WERI-Rb-1 (cell line): Measurements from ENCODE around the gene ACTMAP.
A peak's percentile ranks its signal among the peaks of the same experiment; 100 is the strongest.

Source experiments
- DNase-seq: peaks from one replicate; pipeline ENCODE4 v3.0.0-alpha.2; 2020
- H3K27ac ChIP-seq: fragments of 250-450 bp; sonication (Bioruptor Pico); 2 replicates; pipeline ENCODE4 v1.5.1; 2020; ENCODE audit warnings: mild to moderate bottlenecking, moderate library complexity
- H3K27me3 ChIP-seq: fragments of 250-450 bp; sonication (Bioruptor Pico); 2 replicates; pipeline ENCODE4 v1.5.1; 2021; ENCODE audit warnings: mild to moderate bottlenecking, low read depth, moderate library complexity; ENCODE audit not compliant: insufficient read depth, severe bottlenecking
- H3K36me3 ChIP-seq: fragments of 250-450 bp; sonication (Bioruptor Pico); 2 replicates; pipeline ENCODE4 v1.5.1; 2020; ENCODE audit warnings: mild to moderate bottlenecking, moderate library complexity
- H3K4me3 ChIP-seq: 2 replicates; pipeline ENCODE4 v1.5.1; 2011; ENCODE audit warnings: low read depth, mild to moderate bottlenecking, control low read depth, low read length
- H3K9me3 ChIP-seq: fragments of 250-450 bp; sonication (Bioruptor Pico); 2 replicates; pipeline ENCODE4 v1.5.1; 2021; ENCODE audit warnings: mild to moderate bottlenecking, moderate library complexity; ENCODE audit not compliant: severe bottlenecking
- CTCF ChIP-seq: IDR thresholded peaks from 2 replicates; pipeline ENCODE4 v1.5.1; 2011; ENCODE audit warnings: low read depth, mild to moderate bottlenecking, control low read depth, inconsistent platforms, low read length

Gene ACTMAP

GRCh38 chr19:40783711-40784110 is 33.4 kb upstream of the ACTMAP start:
- no peaks in the 10 kb centered on the region for H3K27me3 ChIP-seq
- no peak overlapping the region for H3K27ac ChIP-seq
- H3K36me3 ChIP-seq, result no peaks in the 10 kb centered on the region
- no peak overlapping the region for H3K4me3 ChIP-seq
- TF ChIP-seq CTCF, result no peak
- no peak for DNase-seq
- no peaks in the 10 kb centered on the region for H3K9me3 ChIP-seq

- no peaks in the 10 kb centered on the region for H3K27me3 ChIP-seq
- no peak overlapping the region for H3K4me3 ChIP-seq
- H3K36me3 ChIP-seq, result no peaks in the 10 kb centered on the region
- TF ChIP-seq CTCF, result no peak
- no peak overlapping the region for H3K27ac ChIP-seq
- no peak for DNase-seq
- no peaks in the 10 kb centered on the region for H3K9me3 ChIP-seq
Observed at GRCh38 chr19:40781140-40781539, 30.9 kb upstream of the ACTMAP start.

- no peaks in the 10 kb centered on the region for H3K36me3 ChIP-seq
- TF ChIP-seq CTCF, result no peak
- no peak overlapping the region for H3K27ac ChIP-seq
- H3K27me3 ChIP-seq, result no peaks in the 10 kb centered on the region
- no peak overlapping the region for H3K4me3 ChIP-seq
- DNase-seq, result no peak
- no peaks in the 10 kb centered on the region for H3K9me3 ChIP-seq
Observed at GRCh38 chr19:40780582-40780981, 30.3 kb upstream of the ACTMAP start.

DNA sequence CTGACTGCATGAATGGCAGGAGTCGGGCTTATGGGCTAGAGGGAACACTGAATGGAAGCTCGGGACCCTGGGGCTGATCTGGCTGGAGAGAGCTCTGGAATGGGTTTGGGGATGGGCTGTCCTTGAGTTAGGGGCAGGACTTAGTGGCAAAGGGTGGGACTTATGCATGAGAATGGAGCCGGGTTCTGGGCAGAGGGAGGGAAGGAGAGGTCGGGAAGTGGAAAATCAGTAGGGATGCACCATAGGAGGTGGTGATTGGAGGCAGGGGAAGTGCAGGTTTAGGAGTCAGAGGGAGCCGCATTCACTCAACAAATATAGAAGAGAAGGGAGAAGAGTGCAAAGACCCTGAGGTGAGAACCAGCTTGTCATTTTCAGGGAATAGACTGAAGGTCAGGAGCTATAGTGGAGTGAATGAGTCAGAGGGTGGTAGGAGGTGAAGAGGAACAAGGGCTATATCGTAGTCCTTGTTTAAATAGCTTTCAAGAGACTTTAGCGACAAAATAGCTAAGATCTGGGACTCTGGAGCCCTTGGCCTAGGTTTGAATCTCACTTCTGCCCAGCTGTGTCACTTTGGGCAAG is 28.5 kb upstream of the ACTMAP start:
- Histone ChIP-seq H3K27ac (peak overlapping the region; percentile 68), H3K9me3 (no peaks in the 10 kb centered on the region), H3K27me3 (no peaks in the 10 kb centered on the region), H3K36me3 (no peaks in the 10 kb centered on the region), H3K4me3 (peak overlapping the region; percentile 73)
- no peak for DNase-seq
- TF ChIP-seq CTCF, result no peak

DNA sequence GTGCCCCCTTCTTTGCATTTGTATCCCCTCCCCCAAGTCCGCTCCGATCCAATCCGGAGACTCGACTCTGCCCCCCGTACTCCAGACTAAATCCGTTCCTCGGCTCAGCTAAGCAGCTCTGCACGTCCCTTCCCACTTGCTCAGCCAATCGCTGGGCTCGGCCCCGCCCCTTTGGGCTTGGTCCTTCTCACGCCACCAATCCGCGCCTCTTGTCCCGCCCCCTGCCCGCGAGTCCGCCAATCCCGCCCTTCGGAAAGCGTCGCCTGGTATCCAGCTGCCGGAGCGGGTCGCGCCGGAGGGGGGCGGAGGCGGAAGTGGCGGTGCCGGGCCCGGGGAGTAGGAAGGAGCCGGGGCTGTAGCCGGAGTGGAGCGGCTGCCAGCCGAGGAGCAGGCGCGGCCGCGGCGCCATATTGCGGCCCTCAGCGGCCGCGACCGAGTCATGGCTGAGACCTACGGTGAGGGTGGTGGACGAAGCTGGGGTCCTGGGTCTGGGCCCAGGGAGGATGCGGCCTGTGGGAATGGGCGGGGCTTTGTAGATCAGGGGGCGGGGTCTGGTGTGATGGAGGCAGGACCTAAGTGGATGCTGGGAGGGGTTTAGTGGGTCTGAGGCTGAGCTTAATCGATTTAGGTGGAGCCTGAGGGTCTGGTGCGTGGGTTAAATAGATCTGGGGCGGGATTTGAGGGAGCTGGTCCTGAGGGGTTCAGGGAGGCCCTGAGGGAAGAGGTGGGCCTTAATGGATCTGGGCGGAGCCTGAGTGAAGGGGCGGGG is 27.8 kb upstream of the ACTMAP start, which contains the start of gene RAB4B:
TSS of gene RAB4B (plus strand) at position 311 of the 769 bp plus-strand sequence. CDS start at position 440, 129 bp downstream.
- Histone ChIP-seq H3K27me3 (no peaks in the 10 kb centered on the region), H3K36me3 (no peaks in the 10 kb centered on the region), H3K27ac (peak within 1 kb of the TSS; percentile 98), H3K4me3 (peak within 1 kb of the TSS; percentile 73), H3K9me3 (no peaks in the 10 kb centered on the region)
- no peak for TF ChIP-seq CTCF
- peak; percentile 100 for DNase-seq
